ENCODE measurements around the gene GRM2. TPM values are rescaled to one million over a fixed set of nuclear protein-coding genes. Genes with fewer than 3 reads are reported as not detected.

The GRM2 gene
- total and polyA plus RNA-seq, 2 donors (not counting 1 experiment from before 2014, with no cell fraction given): under 0.01 to 0.06 TPM

GRCh38 chr3:51671734-51672475, 35.0 kb upstream of the GRM2 start:
- Histone ChIP-seq H3K27me3 (ENCODE audit: control insufficient read depth, insufficient read depth, low read length) (no peaks in the 10 kb centered on the region), H3K9me3 (ENCODE audit: control insufficient read depth, insufficient read depth, low read depth, low read length) (no peaks in the 10 kb centered on the region), H3K36me3 (ENCODE audit: control insufficient read depth, insufficient read depth, low read length) (peaks cover 2% of the 10 kb centered on the region), H3K4me1 (ENCODE audit: control insufficient read depth, extremely low read depth, insufficient read depth, low read length) (peaks cover 13% of the 10 kb centered on the region), H4K20me1 (ENCODE audit: control insufficient read depth, extremely low read depth, insufficient read depth, low read length) (no peaks in the 10 kb centered on the region), H3K27ac (ENCODE audit: insufficient read depth, low read length) (peak overlapping the region; percentile 72), H3K4me3 (replicated peaks in 1 of 4; ENCODE audit: control extremely low read depth in 1 of 4, insufficient read depth in 1 of 4, low read depth in 3 of 4, low read length in 4 of 4) (peak overlapping the region; percentile 59 to 96 (median 83)), H3K9ac (ENCODE audit: insufficient read depth, low read length) (peak overlapping the region; percentile 73), H3K4me2 (ENCODE audit: extremely low read depth, insufficient read depth, low read length) (peak overlapping the region; percentile 73), H2AFZ (ENCODE audit: low read length) (peak overlapping the region; percentile 50), H3K79me2 (ENCODE audit: control insufficient read depth, insufficient read depth, low read length) (no peaks in the 10 kb centered on the region)
- no peak for TF ChIP-seq EZH2 (IDR thresholded peaks at IDR 0.05; ENCODE audit: low read length, missing control alignments)
- no peak for TF ChIP-seq CTCF (conservative IDR thresholded peaks at IDR 0.05 in 1 of 2, IDR thresholded peaks at IDR 0.05 in 1 of 2; ENCODE audit: low read depth in 1 of 2, low read length in 2 of 2)
- peak; percentile 51 to 58 for DNase-seq (ENCODE audit: low read depth in 2 of 2)

GRCh38 chr3:51673181-51673801, 33.6 kb upstream of the GRM2 start:
- peak overlapping the region in 1 of 4 experiments; percentile 4 for H3K4me3 ChIP-seq (replicated peaks in 1 of 4; ENCODE audit: control extremely low read depth in 1 of 4, insufficient read depth in 1 of 4, low read depth in 3 of 4, low read length in 4 of 4)
- H3K27ac ChIP-seq (ENCODE audit: insufficient read depth, low read length): no peak overlapping the region
- peaks cover 13% of the 10 kb centered on the region for H3K4me1 ChIP-seq (ENCODE audit: control insufficient read depth, extremely low read depth, insufficient read depth, low read length)
- no peaks in the 10 kb centered on the region for H3K27me3 ChIP-seq (ENCODE audit: control insufficient read depth, insufficient read depth, low read length)
- TF ChIP-seq EZH2 (IDR thresholded peaks at IDR 0.05; ENCODE audit: low read length, missing control alignments) (no peak), CTCF (conservative IDR thresholded peaks at IDR 0.05 in 1 of 2, IDR thresholded peaks at IDR 0.05 in 1 of 2; ENCODE audit: low read depth in 1 of 2, low read length in 2 of 2) (no peak)
- H2AFZ ChIP-seq (ENCODE audit: low read length): no peak overlapping the region
- H3K9me3 ChIP-seq (ENCODE audit: control insufficient read depth, insufficient read depth, low read depth, low read length): no peaks in the 10 kb centered on the region
- no peak for DNase-seq (ENCODE audit: low read depth in 2 of 2)
- no peak overlapping the region for H3K9ac ChIP-seq (ENCODE audit: insufficient read depth, low read length)
- peaks cover 2% of the 10 kb centered on the region for H3K36me3 ChIP-seq (ENCODE audit: control insufficient read depth, insufficient read depth, low read length)
- H4K20me1 ChIP-seq (ENCODE audit: control insufficient read depth, extremely low read depth, insufficient read depth, low read length): no peaks in the 10 kb centered on the region
- H3K4me2 ChIP-seq (ENCODE audit: extremely low read depth, insufficient read depth, low read length): no peak overlapping the region
- no peaks in the 10 kb centered on the region for H3K79me2 ChIP-seq (ENCODE audit: control insufficient read depth, insufficient read depth, low read length)

DNA sequence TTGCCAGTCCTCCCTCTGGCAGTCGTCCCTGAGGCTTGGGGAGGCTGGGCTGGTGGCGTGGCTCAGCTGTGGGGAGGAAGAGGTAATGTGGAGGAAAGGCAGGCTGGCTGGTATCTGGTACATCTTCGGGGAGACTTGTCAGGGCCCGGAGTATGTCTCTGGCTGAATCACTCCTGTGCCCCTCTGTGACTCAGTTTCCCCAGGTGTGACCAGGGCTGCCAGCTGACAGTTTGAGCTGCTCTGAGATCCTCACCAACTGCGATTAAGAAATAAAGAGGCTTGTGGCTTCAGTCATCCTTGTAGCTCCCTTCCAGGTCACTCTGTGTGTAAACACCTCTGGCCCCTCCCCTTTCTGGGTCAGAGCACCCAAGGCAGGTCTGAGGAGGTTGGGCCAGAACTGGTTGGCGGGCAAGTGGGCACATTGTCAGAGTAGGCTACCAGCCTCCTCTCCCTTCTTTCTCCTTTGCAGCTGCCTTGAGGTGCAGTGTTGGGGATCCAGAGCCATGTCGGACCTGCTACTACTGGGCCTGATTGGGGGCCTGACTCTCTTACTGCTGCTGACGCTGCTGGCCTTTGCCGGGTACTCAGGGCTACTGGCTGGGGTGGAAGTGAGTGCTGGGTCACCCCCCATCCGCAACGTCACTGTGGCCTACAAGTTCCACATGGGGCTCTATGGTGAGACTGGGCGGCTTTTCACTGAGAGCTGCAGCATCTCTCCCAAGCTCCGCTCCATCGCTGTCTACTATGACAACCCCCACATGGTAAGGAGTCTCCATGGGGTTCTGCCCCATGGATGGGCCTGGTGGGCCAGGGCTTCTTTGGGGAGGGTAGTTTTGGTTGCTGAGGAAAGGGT, 32.8 kb upstream of the GRM2 start:
- H3K4me2 ChIP-seq (ENCODE audit: extremely low read depth, insufficient read depth, low read length): no peak overlapping the region
- no peaks in the 10 kb centered on the region for H3K27me3 ChIP-seq (ENCODE audit: control insufficient read depth, insufficient read depth, low read length)
- no peaks in the 10 kb centered on the region for H4K20me1 ChIP-seq (ENCODE audit: control insufficient read depth, extremely low read depth, insufficient read depth, low read length)
- H3K36me3 ChIP-seq (ENCODE audit: control insufficient read depth, insufficient read depth, low read length): peaks cover 2% of the 10 kb centered on the region
- H3K9me3 ChIP-seq (ENCODE audit: control insufficient read depth, insufficient read depth, low read depth, low read length): no peaks in the 10 kb centered on the region
- H2AFZ ChIP-seq (ENCODE audit: low read length): no peak overlapping the region
- peaks cover 12% of the 10 kb centered on the region for H3K4me1 ChIP-seq (ENCODE audit: control insufficient read depth, extremely low read depth, insufficient read depth, low read length)
- H3K4me3 ChIP-seq (replicated peaks in 1 of 4; ENCODE audit: control extremely low read depth in 1 of 4, insufficient read depth in 1 of 4, low read depth in 3 of 4, low read length in 4 of 4): no peak overlapping the region
- TF ChIP-seq EZH2 (IDR thresholded peaks at IDR 0.05; ENCODE audit: low read length, missing control alignments): no peak
- no peak for DNase-seq (ENCODE audit: low read depth in 2 of 2)
- no peak overlapping the region for H3K27ac ChIP-seq (ENCODE audit: insufficient read depth, low read length)
- no peaks in the 10 kb centered on the region for H3K79me2 ChIP-seq (ENCODE audit: control insufficient read depth, insufficient read depth, low read length)
- no peak overlapping the region for H3K9ac ChIP-seq (ENCODE audit: insufficient read depth, low read length)

Measured in fibroblast of lung (primary cell).